Measurements from ENCODE around the gene EPSTI1. TPM values are rescaled to one million over a fixed set of nuclear protein-coding genes. Genes with fewer than 3 reads are reported as not detected.

Gene EPSTI1
- total RNA-seq, 6 donors from 2014 or later = 10.2 to 61.8 (median 24.0) TPM

GRCh38 chr13:43019811-43020210, 27.8 kb upstream of the EPSTI1 start:
- H3K4me1 ChIP-seq = peaks cover under 1 to 17% (median 4%) of the 10 kb centered on the region in 4 donors
- no peaks in the 10 kb centered on the region for H3K27me3 ChIP-seq
- DNase-seq = no peak
- no peaks in the 10 kb centered on the region for H3K9me3 ChIP-seq
- H3K27ac ChIP-seq = no peak overlapping the region
- no peak for TF ChIP-seq POLR2A (IDR thresholded peaks at IDR 0.05)
- H3K36me3 ChIP-seq = no peaks in the 10 kb centered on the region
- 55 to 77% methylated on average over 2 of the region's 2 CpGs for WGBS, 2 donors
- no peak overlapping the region for H3K4me3 ChIP-seq
- ATAC-seq (ENCODE audit: low FRiP score in 2 of 2) = no peak

GRCh38 chr13:43016226-43016625, 24.2 kb upstream of the EPSTI1 start:
- Histone ChIP-seq H3K4me3 (no peak overlapping the region), H3K4me1 (no peaks in the 10 kb centered on the region), H3K27me3 (no peaks in the 10 kb centered on the region), H3K36me3 (no peaks in the 10 kb centered on the region), H3K9me3 (no peaks in the 10 kb centered on the region), H3K27ac (no peak overlapping the region)
- ATAC-seq (ENCODE audit: low FRiP score in 2 of 2) (no peak), DNase-seq (no peak)
- WGBS, 2 donors = 80 to 84% methylated on average over 5 of the region's 5 CpGs
- no peak for TF ChIP-seq POLR2A (IDR thresholded peaks at IDR 0.05)
- TF ChIP-seq EP300 (IDR thresholded peaks at IDR 0.05) = no peak
- no peak for TF ChIP-seq CTCF (IDR thresholded peaks at IDR 0.05)
- TF ChIP-seq POLR2AphosphoS5 (IDR thresholded peaks at IDR 0.05) = no peak

GRCh38 chr13:43014162-43014561, 22.1 kb upstream of the EPSTI1 start:
- H3K4me1 ChIP-seq = no peaks in the 10 kb centered on the region
- no peak overlapping the region for H3K4me3 ChIP-seq
- no peaks in the 10 kb centered on the region for H3K27me3 ChIP-seq
- TF ChIP-seq POLR2A (IDR thresholded peaks at IDR 0.05) = no peak
- no peak for TF ChIP-seq EP300 (IDR thresholded peaks at IDR 0.05)
- no peak for TF ChIP-seq CTCF (IDR thresholded peaks at IDR 0.05)
- no peak for TF ChIP-seq POLR2AphosphoS5 (IDR thresholded peaks at IDR 0.05)
- no peaks in the 10 kb centered on the region for H3K9me3 ChIP-seq
- no peak for DNase-seq
- WGBS, 2 donors = 65 to 79% methylated on average over 3 of the region's 3 CpGs
- no peaks in the 10 kb centered on the region for H3K36me3 ChIP-seq
- ATAC-seq (ENCODE audit: low FRiP score in 2 of 2) = no peak
- no peak overlapping the region for H3K27ac ChIP-seq

- Histone ChIP-seq H3K9me3 (no peaks in the 10 kb centered on the region), H3K4me3 (no peak overlapping the region), H3K27me3 (no peaks in the 10 kb centered on the region), H3K4me1 (peaks cover 0 to 7% (median 2%) of the 10 kb centered on the region in 4 donors), H3K36me3 (no peaks in the 10 kb centered on the region), H3K27ac (no peak overlapping the region)
- DNase-seq (no peak), ATAC-seq (ENCODE audit: low FRiP score in 2 of 2) (no peak)
- WGBS, 2 donors = 80 to 88% methylated on average over 1 of the region's 1 CpG
- TF ChIP-seq POLR2A (IDR thresholded peaks at IDR 0.05) = no peak
- no peak for TF ChIP-seq EP300 (IDR thresholded peaks at IDR 0.05)
- no peak for TF ChIP-seq CTCF (IDR thresholded peaks at IDR 0.05)
- no peak for TF ChIP-seq POLR2AphosphoS5 (IDR thresholded peaks at IDR 0.05)
Measured at GRCh38 chr13:43009506-43009905, 17.5 kb upstream of the EPSTI1 start.

GRCh38 chr13:43008596-43008995, 16.6 kb upstream of the EPSTI1 start:
- H3K4me3 ChIP-seq = no peak overlapping the region
- DNase-seq (no peak), ATAC-seq (ENCODE audit: low FRiP score in 2 of 2) (no peak)
- no peak for TF ChIP-seq CTCF (IDR thresholded peaks at IDR 0.05)
- TF ChIP-seq POLR2AphosphoS5 (IDR thresholded peaks at IDR 0.05) = no peak
- TF ChIP-seq POLR2A (IDR thresholded peaks at IDR 0.05) = no peak
- TF ChIP-seq EP300 (IDR thresholded peaks at IDR 0.05) = no peak
- no peaks in the 10 kb centered on the region for H3K36me3 ChIP-seq
- H3K4me1 ChIP-seq = peaks cover 0 to 7% (median 2%) of the 10 kb centered on the region in 4 donors
- whole genome bisulfite sequencing, 2 donors = 81 to 92% methylated on average over 3 of the region's 3 CpGs
- no peaks in the 10 kb centered on the region for H3K27me3 ChIP-seq
- no peaks in the 10 kb centered on the region for H3K9me3 ChIP-seq
- no peak overlapping the region for H3K27ac ChIP-seq
